ENCODE measurements around the gene ME3.
"Not testable (repeated sequence)": the region's sequence is repeated elsewhere in the genome, so short reads cannot be mapped to it uniquely, and the experiment has no call there.

Gene ME3

GRCh38 chr11:86580535-86580934 is 91.9 kb downstream of the ME3 start:
- no peak for FAIRE-seq

GRCh38 chr11:86579406-86579731 is 93.0 kb downstream of the ME3 start:
- no peak for FAIRE-seq

GRCh38 chr11:86578727-86579405 is 93.5 kb downstream of the ME3 start:
- no peak for FAIRE-seq

GRCh38 chr11:86577644-86578636 is 94.5 kb downstream of the ME3 start:
- FAIRE-seq, result no peak

GRCh38 chr11:86576946-86577624 is 95.3 kb downstream of the ME3 start:
- FAIRE-seq, result no peak

DNA sequence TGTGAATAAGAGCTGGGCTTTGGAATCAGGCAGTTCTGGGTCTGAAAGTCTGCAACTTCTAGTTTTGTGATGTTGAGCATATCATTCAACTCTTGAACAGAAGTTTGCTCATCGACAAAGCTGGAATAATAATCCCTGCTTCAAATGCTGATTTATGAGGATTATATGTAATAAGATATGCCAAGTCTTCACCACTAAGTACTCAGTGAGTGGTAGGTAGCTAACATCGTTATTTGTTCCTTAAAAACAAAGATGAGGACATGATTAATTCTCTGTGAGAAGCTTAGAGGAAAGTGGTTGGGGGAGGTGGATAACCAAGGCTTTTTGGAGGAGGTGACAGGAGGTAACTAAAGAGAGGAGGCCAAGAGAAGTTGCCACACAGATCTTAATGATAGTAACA is 96.5 kb downstream of the ME3 start:
- FAIRE-seq, result no peak

DNA sequence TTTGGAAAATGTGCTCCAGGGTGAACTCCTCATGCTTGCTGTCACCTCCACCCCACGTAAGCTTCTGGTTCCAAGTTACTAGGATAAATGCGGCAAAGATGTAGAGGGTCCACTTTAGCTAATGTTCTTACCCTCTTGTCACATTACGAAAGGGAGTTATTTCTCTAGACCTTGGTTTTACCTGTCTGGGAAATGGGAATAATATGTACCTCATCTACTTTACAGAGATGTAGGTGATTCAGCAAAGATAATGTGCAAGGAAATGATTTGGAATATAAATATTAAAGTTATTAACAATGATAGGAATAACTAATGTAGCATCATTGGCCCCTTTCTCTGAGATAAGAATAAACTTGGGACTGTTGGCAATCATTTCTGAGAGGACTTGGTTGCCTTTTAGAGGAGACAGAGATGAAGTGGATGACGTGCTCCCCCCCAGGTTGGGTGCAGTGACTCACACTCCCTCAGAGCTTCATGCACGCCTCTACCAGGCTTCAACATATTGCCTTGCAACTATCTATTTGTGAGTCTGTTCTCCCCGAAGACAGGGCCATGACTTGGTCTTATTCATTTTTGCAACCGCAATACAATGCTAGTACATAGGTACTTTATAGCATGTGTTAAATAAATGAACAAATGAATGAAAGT is 97.1 kb downstream of the ME3 start:
- FAIRE-seq, result no peak

- FAIRE-seq, result no peak
Measured at GRCh38 chr11:86574493-86575207, 97.8 kb downstream of the ME3 start.

- no peak for FAIRE-seq
Measured at GRCh38 chr11:86571273-86571948, 101.0 kb downstream of the ME3 start.

DNA sequence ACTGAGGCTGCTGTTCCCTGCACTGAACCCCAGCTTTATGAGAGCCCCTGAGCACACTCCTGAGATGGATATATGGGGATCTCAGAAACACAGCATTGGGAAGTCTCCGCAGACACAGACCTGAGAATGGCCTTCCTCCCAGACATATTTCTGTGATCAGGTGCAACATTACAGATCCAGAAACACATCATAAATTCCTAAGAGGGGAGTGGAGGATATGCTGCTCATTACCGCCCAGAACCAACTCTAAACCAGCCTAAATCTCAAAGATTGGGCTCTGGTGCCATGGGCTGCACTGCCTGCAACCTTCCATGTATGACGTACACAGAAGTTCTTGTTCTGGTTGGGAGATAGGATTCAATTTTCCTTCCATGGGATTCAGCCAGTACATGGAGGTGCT is 102.0 kb downstream of the ME3 start:
- FAIRE-seq, result no peak

- FAIRE-seq, result no peak
Measured at GRCh38 chr11:86570020-86570419, 102.4 kb downstream of the ME3 start.

- FAIRE-seq, result no peak
Measured at GRCh38 chr11:86569109-86569508, 103.3 kb downstream of the ME3 start.

- FAIRE-seq, result no peak
Measured at GRCh38 chr11:86565801-86566312, 106.6 kb downstream of the ME3 start.

DNA sequence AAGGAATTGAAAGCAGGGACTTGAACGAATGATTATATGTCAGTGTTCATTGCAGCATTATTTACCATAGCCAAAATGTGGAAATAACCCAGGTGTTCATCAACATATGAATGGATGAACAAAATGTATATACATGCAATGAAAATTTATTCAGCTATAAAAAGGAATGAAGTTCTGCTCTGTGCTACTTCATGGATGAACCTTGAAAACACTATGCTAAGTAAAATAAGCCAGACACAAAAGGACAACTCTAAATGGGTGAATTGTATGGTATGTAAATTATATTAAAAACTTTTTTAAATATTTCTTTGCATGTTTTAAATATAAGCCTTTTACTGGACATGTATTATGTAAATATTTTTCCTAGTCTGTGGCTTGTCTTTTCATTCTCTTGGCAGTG is 107.0 kb downstream of the ME3 start:
- no peak for FAIRE-seq

DNA sequence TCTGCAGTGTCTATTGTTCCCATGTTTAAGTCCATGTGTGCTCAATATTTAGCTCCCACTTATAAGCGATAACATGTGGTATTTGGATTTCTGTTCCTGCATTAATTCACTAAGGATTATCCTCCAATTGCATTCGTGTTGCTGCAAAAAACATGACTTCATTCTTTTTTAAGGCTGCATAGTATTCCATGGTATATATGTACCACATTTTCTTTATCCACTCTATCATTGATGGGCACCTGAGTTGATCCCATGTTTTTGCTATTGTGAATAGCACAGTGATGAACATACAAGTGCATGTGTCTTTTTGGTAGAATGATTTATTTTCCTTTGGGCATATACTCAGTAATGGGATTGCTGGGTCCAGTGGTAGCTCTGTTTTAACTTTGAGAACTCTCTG is 109.6 kb downstream of the ME3 start:
- FAIRE-seq, result not testable (repeated sequence)

DNA sequence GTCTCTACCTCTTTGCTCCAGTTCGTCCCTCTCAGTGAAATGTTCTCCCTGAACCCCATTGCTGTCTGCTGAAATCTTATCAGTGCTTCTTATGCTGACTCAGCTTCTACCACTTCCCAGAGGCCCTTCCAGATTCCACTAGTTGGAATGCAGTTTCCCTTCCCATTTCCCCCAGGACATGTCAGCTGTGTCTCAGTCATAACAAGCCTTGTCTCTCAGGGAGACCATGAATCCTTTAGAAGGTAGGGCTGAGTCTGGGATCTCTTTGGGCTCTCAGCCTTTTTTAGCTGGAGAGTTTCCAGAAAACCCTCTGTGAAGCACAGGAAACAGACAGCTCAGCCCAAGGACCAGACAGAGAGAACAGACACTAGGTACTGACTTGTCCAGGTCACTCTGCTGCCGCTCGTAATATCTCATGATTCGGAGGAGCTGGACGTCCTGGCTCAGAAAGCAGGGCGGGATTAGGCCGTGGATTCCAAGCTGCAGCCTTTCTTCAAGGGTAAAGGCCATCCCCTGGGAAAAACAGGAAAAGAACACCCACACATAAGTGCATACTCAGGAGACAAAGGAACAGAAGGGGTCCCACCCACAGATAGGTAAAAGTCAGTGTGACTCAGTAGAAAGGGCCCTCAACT is 113.0 kb downstream of the ME3 start:
- no peak for FAIRE-seq

DNA sequence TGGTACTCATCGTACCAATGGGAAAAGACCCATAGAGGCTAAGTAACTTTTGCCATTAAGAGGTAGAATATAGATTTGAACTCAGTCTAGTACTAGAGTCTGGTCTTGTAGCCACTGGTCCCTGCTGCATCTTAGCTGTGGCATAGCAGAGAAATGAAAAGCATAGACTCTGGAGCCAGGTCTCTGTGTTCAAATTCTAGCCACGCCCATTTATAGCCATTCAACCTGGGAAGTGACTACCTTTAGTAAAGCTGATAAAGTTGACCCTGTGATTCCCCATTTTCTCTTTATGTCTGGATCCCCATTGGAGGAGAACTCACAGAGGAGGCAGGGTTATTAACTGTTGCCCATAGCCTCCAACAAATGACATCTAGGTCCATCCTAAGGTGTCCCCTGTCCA is 113.6 kb downstream of the ME3 start:
- FAIRE-seq, result no peak

GRCh38 chr11:86558207-86558606 is 114.2 kb downstream of the ME3 start:
- FAIRE-seq, result no peak

DNA sequence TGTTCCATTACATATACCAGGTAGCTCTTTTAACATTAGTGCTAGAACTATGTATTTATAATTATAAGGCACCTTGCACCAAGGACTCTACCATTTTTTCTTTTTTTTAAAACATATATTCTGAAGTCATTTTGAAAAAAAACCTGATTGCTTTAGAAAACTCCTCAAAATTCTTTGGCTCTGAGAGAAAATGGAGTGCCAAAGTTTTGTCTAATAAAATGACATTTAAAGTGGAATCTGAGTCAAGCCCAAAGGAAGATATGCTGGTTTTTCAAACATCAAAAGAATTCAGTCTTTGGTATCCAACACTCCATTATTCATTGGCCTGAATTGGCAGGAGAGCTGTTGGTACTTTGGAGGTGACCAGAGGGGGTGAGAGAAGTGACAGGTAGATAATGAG is 116.5 kb downstream of the ME3 start:
- no peak for FAIRE-seq

GRCh38 chr11:86555401-86555800 is 117.0 kb downstream of the ME3 start:
- no peak for FAIRE-seq

DNA sequence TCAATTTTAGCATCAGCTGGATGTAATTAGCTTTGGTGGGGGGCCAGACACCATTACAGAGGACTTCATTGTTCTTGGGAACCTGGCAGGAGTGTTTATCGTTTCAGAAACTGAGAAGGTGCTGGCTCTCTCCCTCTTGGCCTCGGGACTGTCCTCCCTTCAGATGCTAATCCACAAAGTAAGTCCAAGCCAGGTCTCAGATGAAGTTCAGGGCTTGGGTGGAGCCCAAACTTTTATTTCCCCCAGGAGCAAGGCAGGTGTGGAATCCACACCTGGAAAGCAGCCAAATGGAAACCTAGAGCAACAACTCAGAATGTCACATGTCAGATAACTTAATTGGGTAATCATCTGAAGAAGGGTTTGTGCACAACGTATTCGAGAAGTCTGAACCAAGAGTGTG is 119.2 kb downstream of the ME3 start:
- FAIRE-seq, result no peak

Data from A204.1 (cell line).